HepG2 (cell line): Measurements from ENCODE around the gene SLC25A19. TPM values are rescaled to one million over a fixed set of nuclear protein-coding genes. Genes with fewer than 3 reads are reported as not detected.

Source experiments
- ETS1 ChIP-seq: sonication (generic); formaldehyde crosslinking; IDR thresholded peaks from 2 replicates; pipeline ENCODE4 v1.4.0; 2020; ENCODE audit warnings: missing genetic modification reagents
- HBP1 ChIP-seq: IDR thresholded peaks from 2 replicates; pipeline ENCODE4 v1.6.1; 2016; ENCODE audit warnings: low read depth, control low read depth
- HOXA9 ChIP-seq: sonication (generic); formaldehyde crosslinking; IDR thresholded peaks from 2 replicates; pipeline ENCODE4 v1.8.1; 2022; ENCODE audit warnings: missing genetic modification reagents, mild to moderate bottlenecking, moderate library complexity, borderline replicate concordance
- MYNN ChIP-seq: sonication (generic); formaldehyde crosslinking; IDR thresholded peaks from 2 replicates; pipeline ENCODE4 v1.4.0; 2020; ENCODE audit warnings: mild to moderate bottlenecking, low read depth, missing genetic modification reagents
- NCOR1 ChIP-seq: fragments of 200-600 bp; sonication (generic); IDR thresholded peaks from 2 replicates; pipeline ENCODE4 v1.7.0; 2017; ENCODE audit warnings: antibody characterized with exemption, low read length, borderline replicate concordance
- ONECUT2 ChIP-seq: sonication (generic); formaldehyde crosslinking; IDR thresholded peaks from 2 replicates; pipeline ENCODE4 v1.4.0; 2020; ENCODE audit warnings: missing genetic modification reagents
- PAWR ChIP-seq: sonication (generic); formaldehyde crosslinking; IDR thresholded peaks from 2 replicates; pipeline ENCODE4 v1.4.0; 2020; ENCODE audit warnings: missing genetic modification reagents, mild to moderate bottlenecking, borderline replicate concordance
- PHF5A ChIP-seq: IDR thresholded peaks from one replicate; pipeline ENCODE4 v1.6.1; 2018; ENCODE audit warnings: low read depth, missing genetic modification reagents; ENCODE audit not compliant: unreplicated experiment
- REXO4 ChIP-seq: sonication (generic); formaldehyde crosslinking; IDR thresholded peaks from 2 replicates; pipeline ENCODE4 v1.8.0; 2022; ENCODE audit warnings: missing genetic modification reagents, mild to moderate bottlenecking, borderline replicate concordance
- SALL1 ChIP-seq: sonication (generic); formaldehyde crosslinking; IDR thresholded peaks from 2 replicates; pipeline ENCODE4 v1.8.0; 2022; ENCODE audit warnings: mild to moderate bottlenecking, missing genetic modification reagents
- SNAI1 ChIP-seq: sonication (generic); formaldehyde crosslinking; IDR thresholded peaks from 2 replicates; pipeline ENCODE4 v1.5.0; 2020; ENCODE audit warnings: mild to moderate bottlenecking, missing genetic modification reagents, borderline replicate concordance
- THAP7 ChIP-seq: sonication (generic); formaldehyde crosslinking; IDR thresholded peaks from 2 replicates; pipeline ENCODE4 v1.8.1; 2023; ENCODE audit warnings: mild to moderate bottlenecking, missing genetic modification reagents
- ZBTB25 ChIP-seq: IDR thresholded peaks from 2 replicates; pipeline ENCODE4 v1.6.1; 2018; ENCODE audit warnings: missing genetic modification reagents
- ZFP91 ChIP-seq: sonication (generic); formaldehyde crosslinking; IDR thresholded peaks from 2 replicates; pipeline ENCODE4 v1.9.0; 2022; ENCODE audit warnings: missing genetic modification reagents, mild to moderate bottlenecking, borderline replicate concordance
- ZIK1 ChIP-seq: sonication (generic); formaldehyde crosslinking; IDR thresholded peaks from 2 replicates; pipeline ENCODE4 v1.5.0; 2020; ENCODE audit warnings: mild to moderate bottlenecking, low read depth, missing genetic modification reagents, borderline replicate concordance
- ZNF230 ChIP-seq: sonication (generic); formaldehyde crosslinking; IDR thresholded peaks from 2 replicates; pipeline ENCODE4 v1.4.0; 2020; ENCODE audit warnings: mild to moderate bottlenecking, missing genetic modification reagents
- ZNF232 ChIP-seq: sonication (generic); formaldehyde crosslinking; IDR thresholded peaks from 2 replicates; pipeline ENCODE4 v1.4.0; 2020; ENCODE audit warnings: missing genetic modification reagents, borderline replicate concordance
- ZNF414 ChIP-seq: sonication (generic); formaldehyde crosslinking; IDR thresholded peaks from 2 replicates; pipeline ENCODE4 v1.5.0; 2020; ENCODE audit warnings: missing genetic modification reagents
- ZNF510 ChIP-seq: sonication (generic); formaldehyde crosslinking; IDR thresholded peaks from 2 replicates; pipeline ENCODE4 v1.4.0; 2020; ENCODE audit warnings: low read depth, mild to moderate bottlenecking, missing genetic modification reagents
- ZNF546 ChIP-seq: sonication (generic); formaldehyde crosslinking; conservative IDR thresholded peaks from 2 replicates; pipeline ENCODE4 v1.8.1; 2023; ENCODE audit warnings: mild to moderate bottlenecking, missing genetic modification reagents
- ZNF670 ChIP-seq: sonication (generic); formaldehyde crosslinking; IDR thresholded peaks from 2 replicates; pipeline ENCODE4 v1.8.0; 2022; ENCODE audit warnings: mild to moderate bottlenecking, missing genetic modification reagents, borderline replicate concordance
- ZNF672 ChIP-seq: sonication (generic); formaldehyde crosslinking; IDR thresholded peaks from 2 replicates; pipeline ENCODE4 v1.8.1; 2022; ENCODE audit warnings: missing genetic modification reagents
- ZNF713 ChIP-seq: sonication (generic); formaldehyde crosslinking; IDR thresholded peaks from 2 replicates; pipeline ENCODE4 v1.4.0; 2020; ENCODE audit warnings: mild to moderate bottlenecking, missing genetic modification reagents
- ZNF790 ChIP-seq: sonication (generic); formaldehyde crosslinking; IDR thresholded peaks from 2 replicates; pipeline ENCODE4 v1.8.0; 2022; ENCODE audit warnings: missing genetic modification reagents, mild to moderate bottlenecking, borderline replicate concordance
- ZZZ3 ChIP-seq: sonication (generic); formaldehyde crosslinking; IDR thresholded peaks from 2 replicates; pipeline ENCODE4 v1.4.0; 2020; ENCODE audit warnings: missing genetic modification reagents, mild to moderate bottlenecking, borderline replicate concordance
- polyA plus RNA-seq, 8 experiments: library from polyadenylated mRNA; depleted of rRNA in 3 of 8; stranded (reverse) in 7 of 8; unstranded in 1 of 8; fragments of >200 nt; fragmentation: Illumina TruSeq in 4 of 8; extraction: Trizol in 4 of 8; gene quantifications; 2 replicates each; pipeline versions ENCODE4 v1.2.1 to v1.2.3, GENCODE V29; 2011 to 2016; ENCODE audit warnings: low read depth in 4 of 8, missing spikeins in 1 of 8, mixed read lengths in 1 of 8; ENCODE audit not compliant: insufficient read depth in 1 of 8
- total RNA-seq, 5 experiments: library from RNA; depleted of rRNA; stranded (reverse); fragments of >200 nt; fragmentation: Illumina TruSeq; extraction: Trizol; gene quantifications; 2 replicates each; pipeline ENCODE4 v1.2.3, GENCODE V29; 2016; ENCODE audit warnings: low read depth in 1 of 5

Gene SLC25A19
- total and polyA plus RNA-seq, 2 of the 13 experiments (the other 11 are each of a cell fraction or from before 2014, with no cell fraction given) = 24.4 to 41.4 TPM

GRCh38 chr17:75288770-75289114 lies 491 bp downstream of the SLC25A19 start (continued):
- no peak for TF ChIP-seq ZNF672 (CRISPR knock-in tag)
- TF ChIP-seq ZBTB25 (CRISPR knock-in tag) = no peak
- TF ChIP-seq ZFP91 (CRISPR knock-in tag) = no peak
- TF ChIP-seq PAWR (CRISPR knock-in tag) = 0 out of 2 replicates have a peak, but pooled peaks have one; percentile 23
- TF ChIP-seq SNAI1 = no peak
- no peak for TF ChIP-seq ZNF790 (CRISPR knock-in tag)
- no peak for TF ChIP-seq ZNF510
- no peak for TF ChIP-seq ZNF546 (CRISPR knock-in tag)
- TF ChIP-seq ZNF713 (CRISPR knock-in tag) = no peak
- TF ChIP-seq HOXA9 (CRISPR knock-in tag) = no peak
- TF ChIP-seq MYNN (CRISPR knock-in tag) = no peak
- peak; percentile 70; the same call in 1 of the 2 replicates for TF ChIP-seq ZNF670 (CRISPR knock-in tag)
- TF ChIP-seq THAP7 (CRISPR knock-in tag) = peak; percentile 44; the same call in 1 of the 2 replicates
- no peak for TF ChIP-seq ONECUT2
- no peak for TF ChIP-seq ZNF230
- TF ChIP-seq NCOR1 = no peak
- TF ChIP-seq ZZZ3 (CRISPR knock-in tag) = no peak
- TF ChIP-seq SALL1 (CRISPR knock-in tag) = no peak; the same call in 1 of the 2 replicates
- TF ChIP-seq ZNF232 (CRISPR knock-in tag) = no peak
- no peak for TF ChIP-seq PHF5A (CRISPR knock-in tag)
- TF ChIP-seq HBP1 (CRISPR knock-in tag) = no peak
- TF ChIP-seq ETS1 (CRISPR knock-in tag) = 0 out of 2 replicates have a peak, but pooled peaks have one; percentile 18
- TF ChIP-seq ZNF414 (CRISPR knock-in tag) = no peak
- TF ChIP-seq REXO4 (CRISPR knock-in tag) = no peak
- TF ChIP-seq ZIK1 (CRISPR knock-in tag) = no peak
